Neural cell (in vitro differentiated cells): ENCODE measurements around the gene RAP1GDS1.
"Not testable (repeated sequence)": the region's sequence is repeated elsewhere in the genome, so short reads cannot be mapped to it uniquely, and the experiment has no call there.

Experiments
- EP300 ChIP-seq: fragments of 450-650 bp; conservative IDR thresholded peaks from 2 replicates; pipeline ENCODE4 v1.6.1; 2014; ENCODE audit warnings: antibody characterized with exemption, mild to moderate bottlenecking, moderate library complexity; ENCODE audit not compliant: poor library complexity, severe bottlenecking
- EZH2 ChIP-seq: fragments of 200-600, 300-800 bp; shearing (Covaris generic), sonication (generic); IDR thresholded peaks from 2 replicates; pipeline ENCODE4 v1.6.1; 2014; ENCODE audit warnings: antibody characterized with exemption, low read length, borderline replicate concordance, mild to moderate bottlenecking; ENCODE audit not compliant: insufficient read depth, poor library complexity, severe bottlenecking
- POLR2AphosphoS5 ChIP-seq: IDR thresholded peaks from 2 replicates; pipeline ENCODE4 v1.6.1; 2012
- TF ChIP-seq, protein P1 (sequence below): fragments of 450-650 bp; IDR thresholded peaks from 2 replicates; pipeline ENCODE4 v1.5.1; 2014; ENCODE audit warnings: antibody characterized with exemption, mild to moderate bottlenecking, moderate library complexity; ENCODE audit not compliant: poor library complexity, severe bottlenecking

DNA sequence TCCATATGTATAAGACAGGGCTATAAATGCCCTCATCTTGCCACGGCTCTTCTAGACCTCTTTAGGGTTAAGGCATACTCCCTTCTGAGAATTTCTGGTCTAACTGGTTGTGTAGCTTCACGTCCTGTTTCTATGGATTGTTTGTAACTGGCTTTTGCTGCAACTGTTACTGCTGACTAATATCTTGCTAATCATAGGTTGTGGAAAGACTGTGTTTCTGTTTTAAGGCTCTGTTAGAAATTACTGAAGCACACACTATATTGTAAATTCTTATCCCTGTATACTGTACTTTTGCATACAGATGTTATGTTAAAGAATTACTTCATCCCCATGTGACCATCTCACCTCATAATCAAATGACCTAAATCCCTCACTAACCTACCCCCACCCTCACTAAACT lies 218.4 kb downstream of the RAP1GDS1 start:
- TF ChIP-seq, protein P1, sequence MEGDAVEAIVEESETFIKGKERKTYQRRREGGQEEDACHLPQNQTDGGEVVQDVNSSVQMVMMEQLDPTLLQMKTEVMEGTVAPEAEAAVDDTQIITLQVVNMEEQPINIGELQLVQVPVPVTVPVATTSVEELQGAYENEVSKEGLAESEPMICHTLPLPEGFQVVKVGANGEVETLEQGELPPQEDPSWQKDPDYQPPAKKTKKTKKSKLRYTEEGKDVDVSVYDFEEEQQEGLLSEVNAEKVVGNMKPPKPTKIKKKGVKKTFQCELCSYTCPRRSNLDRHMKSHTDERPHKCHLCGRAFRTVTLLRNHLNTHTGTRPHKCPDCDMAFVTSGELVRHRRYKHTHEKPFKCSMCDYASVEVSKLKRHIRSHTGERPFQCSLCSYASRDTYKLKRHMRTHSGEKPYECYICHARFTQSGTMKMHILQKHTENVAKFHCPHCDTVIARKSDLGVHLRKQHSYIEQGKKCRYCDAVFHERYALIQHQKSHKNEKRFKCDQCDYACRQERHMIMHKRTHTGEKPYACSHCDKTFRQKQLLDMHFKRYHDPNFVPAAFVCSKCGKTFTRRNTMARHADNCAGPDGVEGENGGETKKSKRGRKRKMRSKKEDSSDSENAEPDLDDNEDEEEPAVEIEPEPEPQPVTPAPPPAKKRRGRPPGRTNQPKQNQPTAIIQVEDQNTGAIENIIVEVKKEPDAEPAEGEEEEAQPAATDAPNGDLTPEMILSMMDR = not testable (repeated sequence)
- not testable (repeated sequence) for TF ChIP-seq EZH2, POLR2AphosphoS5, EP300
